B cell (primary cell): ENCODE data around the gene SKAP1. TPM values are rescaled to one million over a fixed set of nuclear protein-coding genes. Genes with fewer than 3 reads are reported as not detected.

Experiments
- ATAC-seq: fragments of 200-7000 bp; cut with Tn5 transposase; one replicate; pipeline ENCODE4 v1.10.0; 2021; ENCODE audit warnings: low read depth, mild to moderate bottlenecking, moderate number of reproducible peaks, moderate library complexity
- CTCF ChIA-PET: fragments of 350-600 bp; sonication (Branson Sonifier 250); formaldehyde crosslinking; loops from one replicate; lab custom pipeline; 2021; ENCODE audit warnings: antibody characterized with exemption, inconsistent platforms; lab: Charles Lee
- POLR2A ChIA-PET: fragments of 350-600 bp; sonication (Branson Sonifier 250); formaldehyde crosslinking; loops from one replicate; lab custom pipeline; 2021; ENCODE audit warnings: antibody characterized with exemption; lab: Charles Lee
- DNase-seq: peaks from one replicate; pipeline ENCODE4 v3.0.0; 2013
- H2AFZ ChIP-seq: 2 replicates; pipeline ENCODE4 v1.6.1; 2012; ENCODE audit warnings: mild to moderate bottlenecking, low read depth, low read length; ENCODE audit not compliant: insufficient read depth, poor library complexity, severe bottlenecking
- H3K27ac ChIP-seq, 2 donors: 1 replicate in 1 of 2; 2 replicates in 1 of 2; pipeline ENCODE4 v1.5.1; 2012 to 2013; ENCODE audit warnings: low read length in 2 of 2, mild to moderate bottlenecking in 2 of 2, moderate library complexity in 1 of 2
- H3K27me3 ChIP-seq, 4 experiments: fragments of 200-600 bp in 1 of 4; sonication (generic) in 1 of 4; replicated peaks in 1 of 4; 1 replicate in 2 of 4; 2 replicates in 2 of 4; pipeline versions ENCODE4 v1.6.1 to v1.7.0; 2013 to 2016; ENCODE audit warnings: low read length in 3 of 4, mild to moderate bottlenecking in 2 of 4, mixed read lengths in 1 of 4, moderate library complexity in 1 of 4; ENCODE audit not compliant: insufficient read depth in 4 of 4, control insufficient read depth in 3 of 4; ENCODE audit errors: control extremely low read depth in 1 of 4
- H3K36me3 ChIP-seq, 2 experiments: replicated peaks in 1 of 2; 1 replicate in 1 of 2; 2 replicates in 1 of 2; pipeline versions ENCODE4 v1.6.1 to v1.7.1; 2013; ENCODE audit warnings: low read length in 1 of 2; ENCODE audit not compliant: insufficient read depth in 2 of 2, control insufficient read depth in 1 of 2; ENCODE audit errors: control extremely low read depth in 1 of 2, extremely low read depth in 1 of 2
- H3K4me1 ChIP-seq, 2 donors: fragments of 200-600 bp in 1 of 2; sonication (generic) in 1 of 2; 1 replicate in 1 of 2; 2 replicates in 1 of 2; pipeline versions ENCODE4 v1.5.1 to v1.6.1; 2013 to 2017; ENCODE audit warnings: low read length in 2 of 2; ENCODE audit not compliant: control insufficient read depth in 2 of 2, insufficient read depth in 2 of 2
- H3K4me2 ChIP-seq: replicated peaks from 2 replicates; pipeline ENCODE3; 2012; ENCODE audit warnings: mild to moderate bottlenecking, low read depth, low read length; ENCODE audit not compliant: poor library complexity, severe bottlenecking
- H3K4me3 ChIP-seq, 5 experiments: fragments of 200-600 bp in 1 of 5; sonication (generic) in 1 of 5; 1 replicate in 3 of 5; 2 replicates in 2 of 5; pipeline versions ENCODE4 v1.5.1 to v1.7.0; 2011 to 2016; ENCODE audit warnings: low read length in 4 of 5, mild to moderate bottlenecking in 4 of 5, low read depth in 2 of 5, control low read depth in 1 of 5, moderate library complexity in 1 of 5; ENCODE audit not compliant: insufficient read depth in 1 of 5; ENCODE audit errors: control extremely low read depth in 1 of 5, extremely low read depth in 1 of 5
- H3K79me2 ChIP-seq: fragments of 200-600 bp; sonication (generic); one replicate; pipeline ENCODE4 v1.6.0; 2016; ENCODE audit warnings: low read length; ENCODE audit not compliant: control insufficient read depth, insufficient read depth
- H3K9ac ChIP-seq: fragments of 200-600 bp; sonication (generic); 2 replicates; pipeline ENCODE4 v1.6.1; 2017; ENCODE audit warnings: mild to moderate bottlenecking, low read length, moderate library complexity
- H3K9me3 ChIP-seq, 3 donors: one replicate each; pipeline versions ENCODE4 v1.6.1 to v1.7.1; 2013; ENCODE audit warnings: low read length in 2 of 3; ENCODE audit not compliant: control insufficient read depth in 2 of 3, insufficient read depth in 1 of 3; ENCODE audit errors: control extremely low read depth in 1 of 3
- H4K20me1 ChIP-seq: 2 replicates; pipeline ENCODE4 v1.6.0; 2012; ENCODE audit warnings: mild to moderate bottlenecking, low read length; ENCODE audit not compliant: insufficient read depth, control insufficient read depth, poor library complexity, severe bottlenecking
- H3K27ac Mint-ChIP-seq: one replicate; pipeline ENCODE4 v1.8.0; 2021; ENCODE audit warnings: mixed read lengths
- H3K27me3 Mint-ChIP-seq: one replicate; pipeline ENCODE4 v1.8.0; 2021; ENCODE audit warnings: mixed read lengths
- H3K4me1 Mint-ChIP-seq: one replicate; pipeline ENCODE4 v1.8.0; 2021; ENCODE audit warnings: mixed read lengths
- H3K4me3 Mint-ChIP-seq: one replicate; pipeline ENCODE4 v1.8.0; 2021; ENCODE audit warnings: mixed read lengths
- H3K9me3 Mint-ChIP-seq: one replicate; pipeline ENCODE4 v1.8.0; 2022; ENCODE audit warnings: mixed read lengths; ENCODE audit not compliant: insufficient read depth
- CTCF ChIP-seq: fragments of 200-600 bp; IDR thresholded peaks from one replicate; pipeline ENCODE4 v1.8.0; 2022; ENCODE audit warnings: antibody characterized with exemption, mild to moderate bottlenecking
- EZH2 ChIP-seq: IDR thresholded peaks from 2 replicates; pipeline ENCODE4 v1.6.1; 2012; ENCODE audit warnings: borderline replicate concordance, low read depth, mild to moderate bottlenecking, moderate library complexity, low read length; ENCODE audit not compliant: insufficient read depth, poor library complexity, severe bottlenecking
- WGBS: methylation state at CpG from one replicate; pipeline ENCODE4 v1.1.5; 2013; ENCODE audit warnings: missing lambda C conversion rate; ENCODE audit not compliant: insufficient coverage; 5-methylcytosine and 5-hydroxymethylcytosine counted together
- intact Hi-C: fragments of 100-400 bp; cut with micrococcal nuclease; formaldehyde crosslinking; loops from one replicate; pipeline ENCODE4 v1.10.0; 2022
- polyA plus RNA-seq: library from polyadenylated mRNA; depleted of rRNA; stranded (reverse); fragments of >200 nt; gene quantifications from 2 replicates; pipeline ENCODE4 v1.2.3, GENCODE V29; 2012
- total RNA-seq, 2 donors: library from RNA; stranded (reverse); fragments of 120-200 nt in 1 of 2; gene quantifications; 1 replicate in 1 of 2; 2 replicates in 1 of 2; pipeline versions ENCODE4 v1.2.3 to v1.2.4, GENCODE V29; 2013 to 2022

SKAP1 gene
- total and polyA plus RNA-seq, 2 donors (not counting 1 experiment from before 2014, with no cell fraction given): 33.1 to 37.3 TPM

DNA sequence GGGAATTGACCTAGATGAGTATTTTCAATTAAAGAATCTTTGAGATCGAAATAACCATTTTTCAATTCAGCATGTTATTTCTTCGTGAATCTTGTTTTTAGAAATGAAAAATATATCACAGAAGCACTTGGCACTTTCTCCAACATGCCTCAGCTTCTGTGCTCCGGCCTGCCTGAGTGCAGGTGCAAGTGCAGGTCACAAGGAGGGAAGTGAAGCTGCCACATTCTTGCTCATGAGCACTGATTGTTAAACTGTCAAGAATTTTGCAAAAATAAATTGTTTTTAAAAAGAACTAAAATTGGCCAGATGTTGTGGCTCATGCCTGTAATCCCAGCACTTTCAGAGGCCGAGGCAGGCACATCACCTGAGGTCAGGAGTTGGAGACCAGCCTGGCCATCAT is 38.3 kb upstream of the SKAP1 start:
- no peaks in the 10 kb centered on the region for H4K20me1 ChIP-seq
- Mint-ChIP-seq H3K4me1 (peaks cover 3% of the 10 kb centered on the region), H3K27ac (no peak overlapping the region), H3K9me3 (no peaks in the 10 kb centered on the region), H3K27me3 (peaks cover 36% of the 10 kb centered on the region), H3K4me3 (no peak overlapping the region)
- no peak overlapping the region for H3K4me3 ChIP-seq
- H3K9ac ChIP-seq: no peak overlapping the region
- TF ChIP-seq CTCF (no peak), EZH2 (no peak)
- CTCF ChIA-PET: interaction anchor here (1.9 kb wide), 1 partner anchor 15 kb away, joined by 6 read pairs; no protein-coding TSS in a partner anchor
- no peak overlapping the region for H2AFZ ChIP-seq
- H3K4me1 ChIP-seq: no peaks in the 10 kb centered on the region
- H3K27ac ChIP-seq: no peak overlapping the region
- no peaks in the 10 kb centered on the region for H3K9me3 ChIP-seq
- DNase-seq (no peak), ATAC-seq (no peak)
- H3K36me3 ChIP-seq: no peaks in the 10 kb centered on the region
- no peaks in the 10 kb centered on the region for H3K79me2 ChIP-seq
- H3K4me2 ChIP-seq: no peak overlapping the region
- H3K27me3 ChIP-seq: peaks cover 0 to 4% (median 3%) of the 10 kb centered on the region in 4 experiments
- intact Hi-C loops: no loop called here
- 40% methylated on average over 1 of the region's 4 CpGs for WGBS
- POLR2A ChIA-PET: no interaction called here

- peaks cover 35% of the 10 kb centered on the region for H3K27me3 Mint-ChIP-seq
- ChIA-PET POLR2A (interaction anchor here (0.6 kb wide), 1 partner anchor 160 kb away, joined by 3 read pairs; the partner anchor contains the start of gene HOXB9), CTCF (interaction anchor here (1.8 kb wide), 1 partner anchor 9 kb away, joined by 7 read pairs; no protein-coding TSS in a partner anchor)
- no peaks in the 10 kb centered on the region for H4K20me1 ChIP-seq
- H3K4me1 ChIP-seq: no peaks in the 10 kb centered on the region
- no peak for DNase-seq
- H3K4me2 ChIP-seq: no peak overlapping the region
- no peak overlapping the region for H3K4me3 Mint-ChIP-seq
- no peaks in the 10 kb centered on the region for H3K9me3 Mint-ChIP-seq
- no peak overlapping the region for H3K27ac ChIP-seq
- peaks cover 3% of the 10 kb centered on the region for H3K4me1 Mint-ChIP-seq
- peaks cover 0 to 4% (median 3%) of the 10 kb centered on the region in 4 experiments for H3K27me3 ChIP-seq
- no peak overlapping the region for H3K9ac ChIP-seq
- no peak for ATAC-seq
- no peak overlapping the region for H2AFZ ChIP-seq
- no peak overlapping the region for H3K4me3 ChIP-seq
- TF ChIP-seq EZH2 (no peak), CTCF (no peak)
- H3K36me3 ChIP-seq: no peaks in the 10 kb centered on the region
- H3K27ac Mint-ChIP-seq: no peak overlapping the region
- no CpG with 5 or more reads among the region's 2 CpGs for WGBS
- intact Hi-C loops: no loop called here
- H3K9me3 ChIP-seq: no peaks in the 10 kb centered on the region
- no peaks in the 10 kb centered on the region for H3K79me2 ChIP-seq
Measured at GRCh38 chr17:48465884-48466283, 35.9 kb upstream of the SKAP1 start.
